ENCODE data around the gene BABAM2.

DNA sequence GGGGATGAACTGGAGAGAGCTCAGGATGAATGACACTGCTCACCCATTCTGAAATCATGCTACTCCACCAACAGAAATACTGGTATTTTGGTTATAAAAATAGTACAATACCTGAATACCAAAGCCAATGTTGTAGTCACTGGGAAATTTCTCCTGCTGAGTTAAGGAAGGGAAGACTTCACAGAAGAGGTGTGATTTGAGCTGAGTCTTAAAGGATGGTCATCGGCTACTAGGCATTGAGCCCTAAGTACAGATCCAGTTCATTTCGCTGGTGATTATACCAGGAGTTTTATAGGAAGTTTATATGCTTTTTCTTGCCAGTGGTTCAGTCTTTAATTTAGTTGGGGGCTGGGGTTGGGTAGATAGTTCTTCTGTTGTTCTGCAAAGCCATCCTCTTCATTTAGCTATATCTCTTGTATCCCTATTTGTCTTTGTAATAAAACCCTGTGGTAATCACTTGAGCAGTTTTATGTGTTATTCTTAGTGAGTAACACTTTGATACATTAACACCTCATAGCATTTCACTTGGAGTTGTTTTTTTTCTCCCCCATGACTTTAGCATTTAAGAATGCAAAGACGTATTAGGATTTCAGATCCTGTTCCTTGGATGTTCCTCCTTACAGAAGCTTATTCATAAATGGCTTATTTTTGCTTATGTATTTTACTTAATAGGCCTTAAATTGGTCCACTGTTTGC lies 262.2 kb downstream of the BABAM2 start:
- TF ChIP-seq, protein P1, sequence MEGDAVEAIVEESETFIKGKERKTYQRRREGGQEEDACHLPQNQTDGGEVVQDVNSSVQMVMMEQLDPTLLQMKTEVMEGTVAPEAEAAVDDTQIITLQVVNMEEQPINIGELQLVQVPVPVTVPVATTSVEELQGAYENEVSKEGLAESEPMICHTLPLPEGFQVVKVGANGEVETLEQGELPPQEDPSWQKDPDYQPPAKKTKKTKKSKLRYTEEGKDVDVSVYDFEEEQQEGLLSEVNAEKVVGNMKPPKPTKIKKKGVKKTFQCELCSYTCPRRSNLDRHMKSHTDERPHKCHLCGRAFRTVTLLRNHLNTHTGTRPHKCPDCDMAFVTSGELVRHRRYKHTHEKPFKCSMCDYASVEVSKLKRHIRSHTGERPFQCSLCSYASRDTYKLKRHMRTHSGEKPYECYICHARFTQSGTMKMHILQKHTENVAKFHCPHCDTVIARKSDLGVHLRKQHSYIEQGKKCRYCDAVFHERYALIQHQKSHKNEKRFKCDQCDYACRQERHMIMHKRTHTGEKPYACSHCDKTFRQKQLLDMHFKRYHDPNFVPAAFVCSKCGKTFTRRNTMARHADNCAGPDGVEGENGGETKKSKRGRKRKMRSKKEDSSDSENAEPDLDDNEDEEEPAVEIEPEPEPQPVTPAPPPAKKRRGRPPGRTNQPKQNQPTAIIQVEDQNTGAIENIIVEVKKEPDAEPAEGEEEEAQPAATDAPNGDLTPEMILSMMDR (IDR thresholded peaks at IDR 0.05; ENCODE audit: insufficient read depth, low read depth, low read length) = no peak
- TF ChIP-seq EZH2 (IDR thresholded peaks at IDR 0.05; ENCODE audit: insufficient read depth, low read length) = no peak
